Neural progenitor cell (in vitro differentiated cells): ENCODE data around the gene IL7R. TPM values are rescaled to one million over a fixed set of nuclear protein-coding genes. Genes with fewer than 3 reads are reported as not detected.

Source experiments
- DNase-seq: peaks from one replicate; pipeline ENCODE4 v3.0.0-alpha.2; 2016; ENCODE audit warnings: low spot score
- H2AFZ ChIP-seq: fragments of 200-600 bp; sonication (generic); replicated peaks from 2 replicates; pipeline ENCODE4 v1.6.1; 2016; ENCODE audit warnings: antibody characterized with exemption
- H3F3A ChIP-seq: fragments of 200-600 bp; sonication (generic); 2 replicates; pipeline ENCODE4 v1.6.1; 2016; ENCODE audit warnings: antibody characterized with exemption, low read depth
- H3K27ac ChIP-seq: fragments of 200-600 bp; sonication (generic); 2 replicates; pipeline ENCODE4 v1.5.1; 2016; ENCODE audit warnings: mild to moderate bottlenecking
- H3K27me3 ChIP-seq: fragments of 200-600 bp; sonication (generic); 2 replicates; pipeline ENCODE4 v1.6.1; 2016; ENCODE audit warnings: mild to moderate bottlenecking, moderate library complexity
- H3K36me3 ChIP-seq: fragments of 200-600 bp; sonication (generic); 2 replicates; pipeline ENCODE4 v1.5.1; 2016
- H3K4me1 ChIP-seq: fragments of 200-600 bp; sonication (generic); 2 replicates; pipeline ENCODE4 v1.6.1; 2016; ENCODE audit warnings: mixed run types
- H3K4me2 ChIP-seq: fragments of 200-600 bp; sonication (generic); 2 replicates; pipeline ENCODE4 v1.6.1; 2016
- H3K4me3 ChIP-seq: fragments of 200-600 bp; sonication (generic); 2 replicates; pipeline ENCODE4 v1.5.1; 2016
- H3K79me2 ChIP-seq: fragments of 200-600 bp; sonication (generic); 2 replicates; pipeline ENCODE4 v1.6.1; 2016; ENCODE audit warnings: low read depth
- H3K9ac ChIP-seq: fragments of 200-600 bp; sonication (generic); 2 replicates; pipeline ENCODE4 v1.6.1; 2016
- H3K9me3 ChIP-seq: fragments of 200-600 bp; sonication (generic); 2 replicates; pipeline ENCODE4 v1.5.1; 2016; ENCODE audit warnings: low read depth
- H4K20me1 ChIP-seq: fragments of 200-600 bp; sonication (generic); 2 replicates; pipeline ENCODE4 v1.6.1; 2016; ENCODE audit warnings: low read depth
- H3K27ac Mint-ChIP-seq: 3 replicates; pipeline ENCODE4 v1.8.0; 2021; ENCODE audit warnings: mixed read lengths
- H3K27me3 Mint-ChIP-seq: 2 replicates; pipeline ENCODE4 v1.8.0; 2022; ENCODE audit warnings: low read depth, mild to moderate bottlenecking, inconsistent platforms, moderate library complexity, mixed read lengths; ENCODE audit not compliant: insufficient read depth
- H3K36me3 Mint-ChIP-seq: 3 replicates; pipeline ENCODE4 v1.8.0; 2021; ENCODE audit warnings: mixed read lengths
- H3K4me1 Mint-ChIP-seq: 3 replicates; pipeline ENCODE4 v1.8.0; 2021; ENCODE audit warnings: mixed read lengths
- H3K4me3 Mint-ChIP-seq: 3 replicates; pipeline ENCODE4 v1.8.0; 2021; ENCODE audit warnings: mild to moderate bottlenecking, moderate library complexity, mixed read lengths
- H3K9me3 Mint-ChIP-seq: 3 replicates; pipeline ENCODE4 v1.8.0; 2020; ENCODE audit warnings: mixed read lengths
- CTCF ChIP-seq: fragments of 200-600 bp; sonication (generic); IDR thresholded peaks from 2 replicates; pipeline ENCODE4 v1.5.1; 2017; ENCODE audit warnings: antibody characterized with exemption, mild to moderate bottlenecking
- EZH2 ChIP-seq: fragments of 200-600 bp; sonication (generic); IDR thresholded peaks from 2 replicates; pipeline ENCODE4 v1.6.1; 2017; ENCODE audit warnings: antibody characterized with exemption, mild to moderate bottlenecking, moderate library complexity
- EZH2phosphoT487 ChIP-seq: fragments of 200-600 bp; sonication (generic); IDR thresholded peaks from 2 replicates; pipeline ENCODE4 v1.6.1; 2017; ENCODE audit warnings: antibody characterized with exemption
- total RNA-seq: library from RNA; depleted of rRNA; stranded (reverse); fragments of >200 nt; gene quantifications from 2 replicates; pipeline ENCODE4 v1.2.3, GENCODE V29; 2015; ENCODE audit warnings: low replicate concordance

IL7R gene
- total RNA-seq, 1 donor from 2014 or later: not detected

- Mint-ChIP-seq H3K4me3 (no peak overlapping the region), H3K27me3 (no peaks in the 10 kb centered on the region), H3K4me1 (peaks cover 17% of the 10 kb centered on the region), H3K9me3 (peaks cover 8% of the 10 kb centered on the region), H3K36me3 (no peaks in the 10 kb centered on the region), H3K27ac (no peak overlapping the region)
- Histone ChIP-seq H3F3A (no peaks in the 10 kb centered on the region), H3K9me3 (no peaks in the 10 kb centered on the region), H2AFZ (no peak overlapping the region), H3K36me3 (no peaks in the 10 kb centered on the region), H3K27me3 (no peaks in the 10 kb centered on the region), H4K20me1 (no peaks in the 10 kb centered on the region), H3K4me2 (no peak overlapping the region), H3K79me2 (no peaks in the 10 kb centered on the region), H3K9ac (no peak overlapping the region), H3K4me1 (peaks cover 8% of the 10 kb centered on the region), H3K27ac (no peak overlapping the region), H3K4me3 (no peak overlapping the region)
- TF ChIP-seq CTCF: no peak
- no peak for TF ChIP-seq EZH2phosphoT487
- no peak for DNase-seq
Observed at GRCh38 chr5:35904443-35905132, 47.9 kb downstream of the IL7R start.

- Histone ChIP-seq H3K4me3 (no peak overlapping the region), H3K27ac (no peak overlapping the region), H3K4me2 (no peak overlapping the region), H4K20me1 (no peaks in the 10 kb centered on the region), H3F3A (no peaks in the 10 kb centered on the region), H3K36me3 (no peaks in the 10 kb centered on the region), H3K4me1 (peaks cover 8% of the 10 kb centered on the region), H3K27me3 (no peaks in the 10 kb centered on the region), H3K9me3 (no peaks in the 10 kb centered on the region), H2AFZ (no peak overlapping the region), H3K9ac (no peak overlapping the region), H3K79me2 (no peaks in the 10 kb centered on the region)
- Mint-ChIP-seq H3K4me1 (peaks cover 6% of the 10 kb centered on the region), H3K36me3 (no peaks in the 10 kb centered on the region), H3K27me3 (no peaks in the 10 kb centered on the region), H3K27ac (no peak overlapping the region), H3K4me3 (no peak overlapping the region), H3K9me3 (peaks cover 23% of the 10 kb centered on the region)
- DNase-seq: no peak
- TF ChIP-seq CTCF (no peak), EZH2phosphoT487 (no peak), EZH2 (no peak)
Observed at GRCh38 chr5:35908228-35908627, 51.5 kb downstream of the IL7R start.

- H3K9me3 ChIP-seq: no peaks in the 10 kb centered on the region
- peaks cover 8% of the 10 kb centered on the region for H3K4me1 ChIP-seq
- no peaks in the 10 kb centered on the region for H3F3A ChIP-seq
- H3K27ac ChIP-seq: no peak overlapping the region
- H2AFZ ChIP-seq: no peak overlapping the region
- no peaks in the 10 kb centered on the region for H3K36me3 ChIP-seq
- H3K4me3 ChIP-seq: no peak overlapping the region
- no peaks in the 10 kb centered on the region for H4K20me1 ChIP-seq
- Mint-ChIP-seq H3K27me3 (no peaks in the 10 kb centered on the region), H3K4me3 (no peak overlapping the region), H3K9me3 (peaks cover 24% of the 10 kb centered on the region), H3K27ac (no peak overlapping the region), H3K4me1 (peaks cover 6% of the 10 kb centered on the region), H3K36me3 (no peaks in the 10 kb centered on the region)
- H3K4me2 ChIP-seq: no peak overlapping the region
- TF ChIP-seq EZH2phosphoT487 (no peak), CTCF (no peak), EZH2 (no peak)
- peak; percentile 10 for DNase-seq
- H3K79me2 ChIP-seq: no peaks in the 10 kb centered on the region
- H3K27me3 ChIP-seq: no peaks in the 10 kb centered on the region
- no peak overlapping the region for H3K9ac ChIP-seq
Observed at GRCh38 chr5:35908814-35909213, 52.1 kb downstream of the IL7R start.
